ENCODE results near the gene ULK2. TPM values are rescaled to one million over a fixed set of nuclear protein-coding genes. Genes with fewer than 3 reads are reported as not detected.
A peak's percentile ranks its signal among the peaks of the same experiment; 100 is the strongest.

Gene ULK2
- total RNA-seq, 1 donor from 2014 or later: 13.1 TPM

- no peak within 1 kb of the TSS for H3K27ac Mint-ChIP-seq
- no peak within 1 kb of the TSS for H3K4me3 Mint-ChIP-seq (ENCODE audit: low read depth)
- H3K27me3 Mint-ChIP-seq (ENCODE audit: low read depth): peaks cover 5% of the 10 kb centered on the region
- H3K4me1 Mint-ChIP-seq (ENCODE audit: low read depth): no peaks in the 10 kb centered on the region
- H3K9me3 Mint-ChIP-seq: no peaks in the 10 kb centered on the region
- intact Hi-C loops (cut with micrococcal nuclease): no loop called here
- DNase-seq (ENCODE audit: low spot score): no peak
- H3K36me3 Mint-ChIP-seq (ENCODE audit: low read depth): no peaks in the 10 kb centered on the region
These were observed 119.6 kb downstream of the ULK2 start, which contains the start of gene ALDH3A1 for GRCh38 chr17:19747829-19748806. TSS of gene ALDH3A1 (minus strand) at chr17:19748298. CDS start at chr17:19745129, 3,169 bp downstream.

DNA sequence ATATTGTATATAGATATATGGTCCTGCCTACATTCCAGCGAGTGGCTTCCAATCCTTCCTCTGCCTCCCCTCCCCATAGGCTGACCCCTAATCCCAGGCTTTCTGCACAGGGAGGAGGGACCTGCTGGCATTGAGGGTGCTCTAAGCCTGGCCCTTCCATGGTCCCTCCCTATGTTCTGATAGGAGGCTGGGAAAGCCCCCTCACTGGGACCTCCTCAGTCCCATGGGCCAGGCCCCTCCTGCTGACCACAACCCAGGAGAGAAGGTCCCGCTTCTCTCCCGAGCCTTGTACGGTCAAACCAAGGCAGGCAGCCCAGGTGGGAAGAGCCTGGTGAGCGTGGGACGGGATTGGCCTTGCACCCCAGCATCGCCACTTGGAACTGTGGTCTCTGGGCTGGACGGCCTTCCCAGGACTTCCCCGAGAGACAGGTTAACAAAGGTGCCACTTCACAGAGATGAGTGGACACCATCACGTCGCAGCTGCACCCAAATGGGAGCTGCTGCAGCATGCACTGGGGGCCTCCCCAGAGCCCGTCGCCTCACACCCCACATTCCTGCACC lies 120.5 kb downstream of the ULK2 start:
- H3K9me3 Mint-ChIP-seq: no peaks in the 10 kb centered on the region
- intact Hi-C loops (cut with micrococcal nuclease): no loop called here
- H3K4me3 Mint-ChIP-seq (ENCODE audit: low read depth): no peak overlapping the region
- no peaks in the 10 kb centered on the region for H3K4me1 Mint-ChIP-seq (ENCODE audit: low read depth)
- no peak for DNase-seq (ENCODE audit: low spot score)
- no peak overlapping the region for H3K27ac Mint-ChIP-seq
- H3K36me3 Mint-ChIP-seq (ENCODE audit: low read depth): no peaks in the 10 kb centered on the region
- peaks cover 5% of the 10 kb centered on the region for H3K27me3 Mint-ChIP-seq (ENCODE audit: low read depth)

DNA sequence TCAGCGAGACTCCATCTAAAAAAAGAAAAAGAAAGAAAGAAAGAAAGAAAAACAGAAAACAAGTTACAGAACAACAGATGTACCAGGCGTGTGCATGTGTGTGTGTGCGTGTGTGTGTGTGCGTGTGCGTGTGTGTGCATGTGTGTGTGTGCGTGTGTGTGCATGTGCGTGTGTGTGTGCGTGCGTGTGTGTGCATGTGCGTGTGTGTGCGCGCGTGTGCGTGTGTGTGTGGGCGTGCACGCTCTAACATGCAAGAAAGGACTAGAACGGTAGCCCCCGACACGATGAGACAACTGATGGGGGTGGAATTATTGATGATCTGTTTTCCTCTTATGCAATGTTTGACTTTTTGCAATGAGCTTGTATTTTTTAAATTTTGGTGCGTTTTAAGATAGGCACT lies 121.2 kb downstream of the ULK2 start:
- DNase-seq (ENCODE audit: low spot score): no peak
- Mint-ChIP-seq H3K4me3 (ENCODE audit: low read depth) (no peak overlapping the region), H3K4me1 (ENCODE audit: low read depth) (no peaks in the 10 kb centered on the region), H3K36me3 (ENCODE audit: low read depth) (no peaks in the 10 kb centered on the region), H3K27ac (no peak overlapping the region), H3K27me3 (ENCODE audit: low read depth) (peaks cover 2% of the 10 kb centered on the region), H3K9me3 (no peaks in the 10 kb centered on the region)
- intact Hi-C loops (cut with micrococcal nuclease): no loop called here

GRCh38 chr17:19744922-19745757 lies 122.6 kb downstream of the ULK2 start:
- peak overlapping the region; percentile 49 for H3K4me3 Mint-ChIP-seq (ENCODE audit: low read depth)
- DNase-seq (ENCODE audit: low spot score): peak; percentile 77
- intact Hi-C loops (cut with micrococcal nuclease): no loop called here
- no peaks in the 10 kb centered on the region for H3K36me3 Mint-ChIP-seq (ENCODE audit: low read depth)
- no peaks in the 10 kb centered on the region for H3K4me1 Mint-ChIP-seq (ENCODE audit: low read depth)
- H3K27ac Mint-ChIP-seq: no peak overlapping the region
- H3K9me3 Mint-ChIP-seq: no peaks in the 10 kb centered on the region
- peaks cover 2% of the 10 kb centered on the region for H3K27me3 Mint-ChIP-seq (ENCODE audit: low read depth)

DNA sequence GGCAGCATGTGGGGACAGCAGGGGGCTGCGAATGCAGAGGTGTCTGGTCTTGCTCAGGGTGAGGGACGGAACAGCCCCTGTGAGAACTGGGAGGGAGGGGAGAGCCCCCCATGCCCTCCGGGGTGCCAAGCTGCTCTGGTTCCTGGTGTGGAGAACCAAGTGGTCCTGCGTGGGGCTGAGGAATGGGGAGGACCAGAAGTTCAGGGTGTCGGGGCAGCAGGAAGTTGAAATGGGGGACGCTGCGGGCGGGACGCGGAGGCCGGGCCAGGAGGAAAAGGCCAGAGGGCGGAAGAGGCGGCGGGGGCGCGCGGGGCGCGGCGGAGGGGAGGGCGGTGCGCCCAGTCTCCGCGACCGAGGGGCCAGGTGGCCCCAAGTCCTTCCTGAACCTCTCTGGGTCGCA lies 123.2 kb downstream of the ULK2 start:
- Mint-ChIP-seq H3K27ac (no peak overlapping the region), H3K27me3 (ENCODE audit: low read depth) (peaks cover 2% of the 10 kb centered on the region), H3K36me3 (ENCODE audit: low read depth) (no peaks in the 10 kb centered on the region), H3K9me3 (no peaks in the 10 kb centered on the region), H3K4me1 (ENCODE audit: low read depth) (no peaks in the 10 kb centered on the region), H3K4me3 (ENCODE audit: low read depth) (peak overlapping the region; percentile 69)
- intact Hi-C loops (cut with micrococcal nuclease): no loop called here
- DNase-seq (ENCODE audit: low spot score): no peak

- no peaks in the 10 kb centered on the region for H3K36me3 Mint-ChIP-seq (ENCODE audit: low read depth)
- no peaks in the 10 kb centered on the region for H3K9me3 Mint-ChIP-seq
- peaks cover 2% of the 10 kb centered on the region for H3K27me3 Mint-ChIP-seq (ENCODE audit: low read depth)
- no peak overlapping the region for H3K4me3 Mint-ChIP-seq (ENCODE audit: low read depth)
- H3K4me1 Mint-ChIP-seq (ENCODE audit: low read depth): no peaks in the 10 kb centered on the region
- DNase-seq (ENCODE audit: low spot score): no peak
- intact Hi-C loops (cut with micrococcal nuclease): no loop called here
- no peak overlapping the region for H3K27ac Mint-ChIP-seq
These were observed 124.3 kb downstream of the ULK2 start for GRCh38 chr17:19743101-19744100.

DNA sequence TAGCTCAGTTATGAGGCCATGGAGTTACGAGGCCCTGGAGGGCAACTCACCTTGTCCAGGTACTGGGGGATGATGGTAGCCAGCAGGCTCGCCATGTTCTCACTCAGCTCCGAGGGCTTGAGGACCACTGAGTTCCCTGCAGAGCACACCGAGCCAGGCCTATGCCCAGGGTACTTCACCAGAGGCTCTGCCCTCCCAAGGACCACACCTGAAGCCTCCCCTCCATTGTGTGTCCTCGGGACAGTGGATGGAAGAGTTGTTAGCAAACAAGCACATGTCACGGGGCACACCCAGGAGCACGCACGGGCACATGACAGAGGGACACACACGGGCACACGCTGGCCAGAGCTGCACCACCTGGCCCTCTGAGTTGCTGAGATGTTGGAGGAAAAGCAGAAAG lies 125.2 kb downstream of the ULK2 start:
- Mint-ChIP-seq H3K4me1 (ENCODE audit: low read depth) (no peaks in the 10 kb centered on the region), H3K27ac (no peak overlapping the region), H3K4me3 (ENCODE audit: low read depth) (no peak overlapping the region), H3K9me3 (no peaks in the 10 kb centered on the region), H3K36me3 (ENCODE audit: low read depth) (no peaks in the 10 kb centered on the region), H3K27me3 (ENCODE audit: low read depth) (peaks cover 2% of the 10 kb centered on the region)
- DNase-seq (ENCODE audit: low spot score): no peak
- intact Hi-C loops (cut with micrococcal nuclease): no loop called here

DNA sequence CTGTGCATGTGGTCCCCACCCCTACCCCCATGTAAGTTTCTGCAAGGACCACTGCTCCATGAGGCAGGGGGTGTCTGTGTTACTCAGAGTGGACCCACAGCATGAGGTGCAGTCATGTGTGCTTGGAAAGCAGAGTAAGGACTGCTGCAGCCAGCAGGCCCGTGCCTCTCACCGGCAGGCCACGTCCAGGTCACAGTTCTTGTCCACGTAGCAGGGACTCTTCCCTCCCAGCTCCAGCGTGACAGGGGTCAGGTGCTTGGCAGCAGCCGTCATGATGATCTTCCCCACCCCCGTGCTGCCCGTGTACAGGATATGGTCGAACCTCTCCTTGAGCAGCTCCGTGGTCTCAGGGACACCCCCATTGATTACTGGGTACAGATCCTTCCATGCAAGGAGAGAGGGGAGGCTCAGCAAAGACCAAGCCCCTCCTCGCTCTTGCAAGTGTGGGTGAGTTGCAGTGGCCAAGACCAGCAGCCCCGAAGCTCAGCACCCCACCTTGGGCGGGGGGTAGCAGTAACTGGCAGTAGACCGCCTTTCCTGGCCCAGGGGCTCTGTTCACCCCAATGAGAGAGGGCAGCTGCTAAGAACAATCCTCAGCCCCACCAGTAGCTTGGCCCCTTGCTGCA lies 125.8 kb downstream of the ULK2 start:
- H3K36me3 Mint-ChIP-seq (ENCODE audit: low read depth): no peaks in the 10 kb centered on the region
- H3K27ac Mint-ChIP-seq: no peak overlapping the region
- peaks cover 2% of the 10 kb centered on the region for H3K27me3 Mint-ChIP-seq (ENCODE audit: low read depth)
- DNase-seq (ENCODE audit: low spot score): no peak
- no peaks in the 10 kb centered on the region for H3K4me1 Mint-ChIP-seq (ENCODE audit: low read depth)
- H3K4me3 Mint-ChIP-seq (ENCODE audit: low read depth): no peak overlapping the region
- intact Hi-C loops (cut with micrococcal nuclease): no loop called here
- H3K9me3 Mint-ChIP-seq: no peaks in the 10 kb centered on the region

GRCh38 chr17:19740933-19741332 lies 126.8 kb downstream of the ULK2 start:
- Mint-ChIP-seq H3K27me3 (ENCODE audit: low read depth) (no peaks in the 10 kb centered on the region), H3K27ac (no peak overlapping the region), H3K4me1 (ENCODE audit: low read depth) (no peaks in the 10 kb centered on the region), H3K36me3 (ENCODE audit: low read depth) (no peaks in the 10 kb centered on the region), H3K9me3 (no peaks in the 10 kb centered on the region), H3K4me3 (ENCODE audit: low read depth) (no peak overlapping the region)
- DNase-seq (ENCODE audit: low spot score): no peak
- intact Hi-C loops (cut with micrococcal nuclease): no loop called here

DNA sequence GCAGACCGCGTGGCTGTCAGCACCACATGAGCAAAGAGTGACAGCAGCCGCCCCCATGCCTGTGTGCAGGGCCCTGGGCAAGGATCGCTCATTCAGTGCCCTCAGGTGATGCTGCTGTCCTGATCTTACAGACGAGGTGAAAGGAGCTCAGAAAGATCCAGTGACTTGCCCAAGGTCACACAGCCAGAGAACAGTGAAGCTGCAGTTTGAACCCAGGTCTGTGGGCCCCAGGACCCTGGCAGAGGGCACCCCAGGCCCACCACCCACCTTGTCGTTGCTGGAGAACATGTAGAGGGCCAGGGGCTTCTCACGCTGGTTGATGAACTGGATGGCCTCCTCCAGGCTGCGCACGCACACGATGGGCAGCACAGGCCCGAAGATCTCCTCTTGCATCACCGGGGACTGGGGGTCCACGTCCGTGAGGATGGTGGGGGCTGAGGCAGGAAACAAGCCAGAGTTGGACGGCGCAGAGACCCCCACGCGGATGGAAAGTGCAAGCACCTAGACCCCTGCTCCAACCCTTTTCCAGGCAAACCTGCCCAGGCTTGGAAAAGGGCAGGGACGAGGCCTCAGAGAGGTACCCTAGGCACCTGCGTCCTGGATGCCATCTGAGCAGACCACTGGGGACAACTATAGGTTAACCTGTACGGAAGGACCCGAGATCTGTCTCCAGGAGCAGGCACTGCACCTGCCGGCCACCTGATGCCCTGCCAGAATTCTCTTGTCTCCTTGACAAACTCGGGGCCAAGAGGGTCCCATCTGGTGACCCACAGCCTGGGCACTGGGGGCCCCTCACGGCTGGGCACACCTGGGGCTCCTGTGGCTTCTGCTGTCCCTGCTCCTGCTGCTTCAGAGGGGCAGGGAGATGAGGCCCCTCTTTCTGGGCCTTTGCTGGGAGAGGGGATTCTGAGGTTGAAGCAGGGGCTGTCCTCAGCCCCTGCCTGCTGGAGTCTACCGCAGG lies 128.2 kb downstream of the ULK2 start:
- DNase-seq (ENCODE audit: low spot score): no peak
- H3K4me1 Mint-ChIP-seq (ENCODE audit: low read depth): no peaks in the 10 kb centered on the region
- no peaks in the 10 kb centered on the region for H3K36me3 Mint-ChIP-seq (ENCODE audit: low read depth)
- H3K27me3 Mint-ChIP-seq (ENCODE audit: low read depth): no peaks in the 10 kb centered on the region
- H3K9me3 Mint-ChIP-seq: no peaks in the 10 kb centered on the region
- intact Hi-C loops (cut with micrococcal nuclease): no loop called here
- H3K27ac Mint-ChIP-seq: no peak overlapping the region
- H3K4me3 Mint-ChIP-seq (ENCODE audit: low read depth): no peak overlapping the region

DNA sequence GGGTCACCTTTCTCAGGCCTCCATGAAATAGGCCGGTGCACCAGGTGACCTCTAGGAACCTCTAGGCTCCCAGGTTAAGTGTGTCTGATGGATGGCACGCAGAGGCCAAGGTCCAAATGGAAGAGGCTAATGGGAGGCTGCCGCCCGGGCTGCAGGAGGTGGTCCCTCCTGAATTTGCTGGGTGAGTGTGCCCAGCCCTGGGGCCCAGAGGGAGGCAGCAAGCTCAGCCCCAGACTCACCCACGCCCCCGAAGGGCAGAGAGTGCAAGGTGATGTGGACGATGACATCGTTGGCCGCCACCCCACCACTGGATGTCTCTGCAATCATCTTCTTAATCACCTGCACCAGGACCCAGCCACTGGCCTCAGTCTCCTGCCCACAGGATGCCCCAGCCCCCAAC lies 129.0 kb downstream of the ULK2 start:
- H3K4me3 Mint-ChIP-seq (ENCODE audit: low read depth): no peak overlapping the region
- H3K27ac Mint-ChIP-seq: no peak overlapping the region
- H3K36me3 Mint-ChIP-seq (ENCODE audit: low read depth): no peaks in the 10 kb centered on the region
- H3K9me3 Mint-ChIP-seq: no peaks in the 10 kb centered on the region
- intact Hi-C loops (cut with micrococcal nuclease): no loop called here
- DNase-seq (ENCODE audit: low spot score): no peak
- no peaks in the 10 kb centered on the region for H3K27me3 Mint-ChIP-seq (ENCODE audit: low read depth)
- no peaks in the 10 kb centered on the region for H3K4me1 Mint-ChIP-seq (ENCODE audit: low read depth)

Measured in activated T-helper 2 cell treated with anti-CD3 and anti-CD28 coated beads, Interferon-gamma antibody, Interleukin-2, Interleukin-4, amounts not matched to agents 10 μg/mL and 5 μg/mL and 100 μg/mL, durations not matched to agents 14 hours and 24 hours and 36 hours (primary cell).